HEK293 (cell line): ENCODE data around the gene CDT1.

Source experiments
- GLIS2 ChIP-seq: fragments of 450-650 bp; formaldehyde crosslinking; IDR thresholded peaks from 2 replicates; pipeline ENCODE4 v1.5.1; 2016; ENCODE audit warnings: missing biosample characterization, missing genetic modification characterization
- KLF10 ChIP-seq: fragments of 450-650 bp; IDR thresholded peaks from 2 replicates; pipeline ENCODE4 v1.5.1; 2018; ENCODE audit warnings: missing biosample characterization, mild to moderate bottlenecking, missing genetic modification characterization
- KLF7 ChIP-seq: fragments of 450-650 bp; formaldehyde crosslinking; IDR thresholded peaks from 2 replicates; pipeline ENCODE4 v1.5.1; 2016; ENCODE audit warnings: missing biosample characterization, missing genetic modification characterization, borderline replicate concordance
- PBX3 ChIP-seq: sonication (generic); formaldehyde crosslinking; IDR thresholded peaks from 2 replicates; pipeline ENCODE4 v1.8.1; 2022; ENCODE audit warnings: mild to moderate bottlenecking, moderate library complexity, missing genetic modification reagents
- REST ChIP-seq: fragments of 450-650 bp; formaldehyde crosslinking; IDR thresholded peaks from 2 replicates; pipeline ENCODE4 v1.5.1; 2016; ENCODE audit warnings: missing biosample characterization, missing genetic modification characterization
- SALL2 ChIP-seq: fragments of 450-650 bp; formaldehyde crosslinking; IDR thresholded peaks from 2 replicates; pipeline ENCODE4 v1.5.0; 2017; ENCODE audit warnings: missing biosample characterization, mild to moderate bottlenecking, missing genetic modification characterization, borderline replicate concordance
- SCRT2 ChIP-seq: fragments of 450-650 bp; formaldehyde crosslinking; IDR thresholded peaks from 2 replicates; pipeline ENCODE4 v1.5.1; 2016; ENCODE audit warnings: missing biosample characterization, missing genetic modification characterization
- TRIM28 ChIP-seq: IDR thresholded peaks from 2 replicates; pipeline ENCODE4 v1.6.1; 2011; ENCODE audit warnings: low read length, control low read depth, borderline replicate concordance
- YY1 ChIP-seq: fragments of 450-650 bp; formaldehyde crosslinking; IDR thresholded peaks from 2 replicates; pipeline ENCODE4 v1.5.1; 2018; ENCODE audit warnings: missing biosample characterization, missing genetic modification characterization
- ZBTB21 ChIP-seq: fragments of 450-650 bp; formaldehyde crosslinking; IDR thresholded peaks from 2 replicates; pipeline ENCODE4 v1.5.1; 2017; ENCODE audit warnings: missing biosample characterization, missing genetic modification characterization
- ZBTB26 ChIP-seq: fragments of 450-650 bp; formaldehyde crosslinking; optimal IDR thresholded peaks from 2 replicates; pipeline ENCODE3; 2016; ENCODE audit warnings: missing biosample characterization, mild to moderate bottlenecking, missing genetic modification characterization
- ZFP69B ChIP-seq: fragments of 450-650 bp; formaldehyde crosslinking; IDR thresholded peaks from 2 replicates; pipeline ENCODE4 v1.5.1; 2016; ENCODE audit warnings: missing biosample characterization, missing genetic modification characterization
- ZIC2 ChIP-seq: fragments of 450-650 bp; formaldehyde crosslinking; IDR thresholded peaks from 2 replicates; pipeline ENCODE4 v1.5.1; 2016; ENCODE audit warnings: missing biosample characterization, missing genetic modification characterization
- ZNF138 ChIP-seq: fragments of 450-650 bp; formaldehyde crosslinking; IDR thresholded peaks from 2 replicates; pipeline ENCODE4 v1.5.1; 2016; ENCODE audit warnings: missing biosample characterization, missing genetic modification characterization, borderline replicate concordance
- ZNF155 ChIP-seq: fragments of 450-650 bp; formaldehyde crosslinking; IDR thresholded peaks from 2 replicates; pipeline ENCODE4 v1.5.1; 2016; ENCODE audit warnings: missing biosample characterization, missing genetic modification characterization
- ZNF184 ChIP-seq: fragments of 450-650 bp; IDR thresholded peaks from 2 replicates; pipeline ENCODE4 v1.5.1; 2018; ENCODE audit warnings: missing biosample characterization, mild to moderate bottlenecking, missing genetic modification characterization
- ZNF211 ChIP-seq: fragments of 450-650 bp; formaldehyde crosslinking; IDR thresholded peaks from 2 replicates; pipeline ENCODE4 v1.5.1; 2016; ENCODE audit warnings: low read depth, missing biosample characterization, missing genetic modification characterization
- ZNF23 ChIP-seq: fragments of 450-650 bp; formaldehyde crosslinking; IDR thresholded peaks from 2 replicates; pipeline ENCODE4 v1.5.1; 2016; ENCODE audit warnings: missing biosample characterization, missing genetic modification characterization, borderline replicate concordance
- ZNF26 ChIP-seq: fragments of 450-650 bp; formaldehyde crosslinking; IDR thresholded peaks from 2 replicates; pipeline ENCODE4 v1.5.1; 2016; ENCODE audit warnings: missing biosample characterization, missing genetic modification characterization
- ZNF302 ChIP-seq: fragments of 450-650 bp; formaldehyde crosslinking; IDR thresholded peaks from 2 replicates; pipeline ENCODE4 v1.5.1; 2016; ENCODE audit warnings: missing biosample characterization, missing genetic modification characterization, low read depth
- ZNF391 ChIP-seq: fragments of 450-650 bp; formaldehyde crosslinking; IDR thresholded peaks from 2 replicates; pipeline ENCODE4 v1.5.1; 2016; ENCODE audit warnings: low read depth, missing biosample characterization, missing genetic modification characterization, borderline replicate concordance
- ZNF549 ChIP-seq: fragments of 450-650 bp; IDR thresholded peaks from 2 replicates; pipeline ENCODE4 v1.5.1; 2018; ENCODE audit warnings: missing biosample characterization, missing genetic modification characterization, mild to moderate bottlenecking, inconsistent platforms, moderate library complexity
- ZNF610 ChIP-seq: fragments of 450-650 bp; formaldehyde crosslinking; IDR thresholded peaks from 2 replicates; pipeline ENCODE4 v1.5.1; 2016; ENCODE audit warnings: missing biosample characterization, missing genetic modification characterization, borderline replicate concordance
- ZNF707 ChIP-seq: fragments of 450-650 bp; formaldehyde crosslinking; IDR thresholded peaks from 2 replicates; pipeline ENCODE4 v1.5.1; 2016; ENCODE audit warnings: missing biosample characterization, missing genetic modification characterization
- ZNF776 ChIP-seq: fragments of 450-650 bp; formaldehyde crosslinking; IDR thresholded peaks from 2 replicates; pipeline ENCODE4 v1.5.0; 2017; ENCODE audit warnings: missing biosample characterization, missing genetic modification characterization, borderline replicate concordance
- TF ChIP-seq, protein P1 (sequence below): fragments of 450-650 bp; formaldehyde crosslinking; IDR thresholded peaks from 2 replicates; pipeline ENCODE4 v1.5.1; 2017; ENCODE audit warnings: missing biosample characterization, missing genetic modification characterization
- TF ChIP-seq, protein P2 (sequence below): fragments of 450-650 bp; formaldehyde crosslinking; IDR thresholded peaks from 2 replicates; pipeline ENCODE4 v1.5.1; 2016; ENCODE audit warnings: missing biosample characterization, missing genetic modification characterization
- TF ChIP-seq, protein P3 (sequence below): fragments of 450-650 bp; formaldehyde crosslinking; IDR thresholded peaks from 2 replicates; pipeline ENCODE4 v1.5.1; 2016; ENCODE audit warnings: missing biosample characterization, missing genetic modification characterization

Gene CDT1

DNA sequence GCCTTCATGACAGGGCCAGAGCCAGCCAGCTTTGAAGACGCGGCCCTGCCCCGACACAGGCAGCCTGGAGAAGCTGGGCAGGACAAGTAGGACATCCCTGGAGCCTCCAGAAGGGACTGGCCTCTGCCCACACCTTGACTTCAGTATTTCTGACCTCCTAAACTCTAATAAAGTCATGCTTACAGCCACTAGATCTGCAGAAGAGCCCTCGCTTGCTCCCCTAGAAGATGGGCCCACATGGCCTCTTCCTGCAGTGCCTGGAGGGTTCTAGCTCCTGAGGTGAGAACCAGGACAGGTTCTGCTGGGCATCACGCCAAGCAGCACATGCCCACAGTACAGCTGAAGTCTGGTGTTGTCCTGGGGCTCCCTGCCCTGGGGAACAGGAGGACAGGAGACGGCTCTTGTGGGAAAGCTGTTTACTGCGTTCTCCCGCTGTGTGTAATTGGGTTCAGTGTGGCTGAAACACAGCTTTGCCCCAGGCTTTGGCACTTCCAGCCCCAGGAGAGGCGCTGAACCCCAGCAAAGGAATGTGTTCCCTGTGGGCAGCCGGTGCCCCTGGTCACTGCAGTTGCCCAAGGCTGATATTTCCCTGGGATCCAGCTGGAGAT lies 5.6 kb downstream of the CDT1 start (continued):
- TF ChIP-seq ZNF391 (tag by site-specific recombination) (0 out of 2 replicates have a peak, but pooled peaks have one; percentile 23), YY1 (tag by site-specific recombination) (no peak), REST (tag by site-specific recombination) (no peak), ZNF211 (tag by site-specific recombination) (no peak), ZNF23 (no peak), ZFP69B (tag by site-specific recombination) (peak; percentile 87), ZIC2 (tag by site-specific recombination) (peak; percentile 89), TRIM28 (no peak), ZNF776 (tag by site-specific recombination) (no peak), SALL2 (tag by site-specific recombination) (no peak), ZNF138 (no peak), KLF7 (tag by site-specific recombination) (no peak), ZNF184 (tag by site-specific recombination) (no peak), PBX3 (CRISPR knock-in tag) (no peak), ZNF610 (tag by site-specific recombination) (no peak), ZNF549 (tag by site-specific recombination) (no peak), ZNF26 (tag by site-specific recombination) (no peak), ZNF155 (tag by site-specific recombination) (no peak), GLIS2 (tag by site-specific recombination) (no peak), KLF10 (tag by site-specific recombination) (no peak), SCRT2 (tag by site-specific recombination) (no peak), ZNF302 (tag by site-specific recombination) (no peak), ZBTB21 (no peak), ZNF707 (tag by site-specific recombination) (no peak), ZBTB26 (tag by site-specific recombination) (no peak)
- TF ChIP-seq, protein P1, sequence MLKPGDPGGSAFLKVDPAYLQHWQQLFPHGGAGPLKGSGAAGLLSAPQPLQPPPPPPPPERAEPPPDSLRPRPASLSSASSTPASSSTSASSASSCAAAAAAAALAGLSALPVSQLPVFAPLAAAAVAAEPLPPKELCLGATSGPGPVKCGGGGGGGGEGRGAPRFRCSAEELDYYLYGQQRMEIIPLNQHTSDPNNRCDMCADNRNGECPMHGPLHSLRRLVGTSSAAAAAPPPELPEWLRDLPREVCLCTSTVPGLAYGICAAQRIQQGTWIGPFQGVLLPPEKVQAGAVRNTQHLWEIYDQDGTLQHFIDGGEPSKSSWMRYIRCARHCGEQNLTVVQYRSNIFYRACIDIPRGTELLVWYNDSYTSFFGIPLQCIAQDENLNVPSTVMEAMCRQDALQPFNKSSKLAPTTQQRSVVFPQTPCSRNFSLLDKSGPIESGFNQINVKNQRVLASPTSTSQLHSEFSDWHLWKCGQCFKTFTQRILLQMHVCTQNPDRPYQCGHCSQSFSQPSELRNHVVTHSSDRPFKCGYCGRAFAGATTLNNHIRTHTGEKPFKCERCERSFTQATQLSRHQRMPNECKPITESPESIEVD = no peak
- TF ChIP-seq, protein P2, sequence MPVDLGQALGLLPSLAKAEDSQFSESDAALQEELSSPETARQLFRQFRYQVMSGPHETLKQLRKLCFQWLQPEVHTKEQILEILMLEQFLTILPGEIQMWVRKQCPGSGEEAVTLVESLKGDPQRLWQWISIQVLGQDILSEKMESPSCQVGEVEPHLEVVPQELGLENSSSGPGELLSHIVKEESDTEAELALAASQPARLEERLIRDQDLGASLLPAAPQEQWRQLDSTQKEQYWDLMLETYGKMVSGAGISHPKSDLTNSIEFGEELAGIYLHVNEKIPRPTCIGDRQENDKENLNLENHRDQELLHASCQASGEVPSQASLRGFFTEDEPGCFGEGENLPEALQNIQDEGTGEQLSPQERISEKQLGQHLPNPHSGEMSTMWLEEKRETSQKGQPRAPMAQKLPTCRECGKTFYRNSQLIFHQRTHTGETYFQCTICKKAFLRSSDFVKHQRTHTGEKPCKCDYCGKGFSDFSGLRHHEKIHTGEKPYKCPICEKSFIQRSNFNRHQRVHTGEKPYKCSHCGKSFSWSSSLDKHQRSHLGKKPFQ = no peak; the same call in none of the 2 replicates
- TF ChIP-seq, protein P3, sequence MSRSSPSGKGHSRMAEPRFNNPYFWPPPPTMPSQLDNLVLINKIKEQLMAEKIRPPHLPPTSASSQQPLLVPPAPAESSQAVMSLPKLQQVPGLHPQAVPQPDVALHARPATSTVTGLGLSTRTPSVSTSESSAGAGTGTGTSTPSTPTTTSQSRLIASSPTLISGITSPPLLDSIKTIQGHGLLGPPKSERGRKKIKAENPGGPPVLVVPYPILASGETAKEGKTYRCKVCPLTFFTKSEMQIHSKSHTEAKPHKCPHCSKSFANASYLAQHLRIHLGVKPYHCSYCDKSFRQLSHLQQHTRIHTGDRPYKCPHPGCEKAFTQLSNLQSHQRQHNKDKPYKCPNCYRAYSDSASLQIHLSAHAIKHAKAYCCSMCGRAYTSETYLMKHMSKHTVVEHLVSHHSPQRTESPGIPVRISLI = no peak
